Neural cell (in vitro differentiated cells): ENCODE results near the gene APOH.

ENCODE experiments used
- POLR2AphosphoS5 ChIP-seq: IDR thresholded peaks from 2 replicates; pipeline ENCODE4 v1.6.1; 2012
- TF ChIP-seq, protein P1 (sequence below): fragments of 450-650 bp; IDR thresholded peaks from 2 replicates; pipeline ENCODE4 v1.5.1; 2014; ENCODE audit warnings: antibody characterized with exemption, mild to moderate bottlenecking, moderate library complexity; ENCODE audit not compliant: poor library complexity, severe bottlenecking

DNA sequence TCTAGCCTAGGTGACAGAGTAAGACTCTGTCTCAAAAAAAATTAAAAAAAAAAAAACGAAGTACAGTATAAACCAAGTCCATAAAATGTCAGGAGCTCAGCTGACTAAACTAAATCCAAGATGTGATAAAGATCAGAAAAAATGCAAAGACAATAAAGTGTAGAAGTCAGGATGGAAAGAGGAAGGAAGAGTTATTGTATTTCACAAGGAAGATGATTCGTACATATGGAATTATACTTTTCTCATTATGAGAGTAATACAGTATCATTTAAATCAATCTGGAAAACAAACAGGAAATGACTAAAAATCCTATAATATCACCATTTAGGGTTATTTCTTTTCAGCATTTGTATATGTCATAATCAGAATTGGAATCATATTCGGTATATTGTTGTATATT lies 11.4 kb upstream of the APOH start:
- TF ChIP-seq, protein P1, sequence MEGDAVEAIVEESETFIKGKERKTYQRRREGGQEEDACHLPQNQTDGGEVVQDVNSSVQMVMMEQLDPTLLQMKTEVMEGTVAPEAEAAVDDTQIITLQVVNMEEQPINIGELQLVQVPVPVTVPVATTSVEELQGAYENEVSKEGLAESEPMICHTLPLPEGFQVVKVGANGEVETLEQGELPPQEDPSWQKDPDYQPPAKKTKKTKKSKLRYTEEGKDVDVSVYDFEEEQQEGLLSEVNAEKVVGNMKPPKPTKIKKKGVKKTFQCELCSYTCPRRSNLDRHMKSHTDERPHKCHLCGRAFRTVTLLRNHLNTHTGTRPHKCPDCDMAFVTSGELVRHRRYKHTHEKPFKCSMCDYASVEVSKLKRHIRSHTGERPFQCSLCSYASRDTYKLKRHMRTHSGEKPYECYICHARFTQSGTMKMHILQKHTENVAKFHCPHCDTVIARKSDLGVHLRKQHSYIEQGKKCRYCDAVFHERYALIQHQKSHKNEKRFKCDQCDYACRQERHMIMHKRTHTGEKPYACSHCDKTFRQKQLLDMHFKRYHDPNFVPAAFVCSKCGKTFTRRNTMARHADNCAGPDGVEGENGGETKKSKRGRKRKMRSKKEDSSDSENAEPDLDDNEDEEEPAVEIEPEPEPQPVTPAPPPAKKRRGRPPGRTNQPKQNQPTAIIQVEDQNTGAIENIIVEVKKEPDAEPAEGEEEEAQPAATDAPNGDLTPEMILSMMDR, result no peak
- TF ChIP-seq POLR2AphosphoS5, result no peak
